GM12872 (cell line): ENCODE data around the gene SC5D.

Source experiments
- CTCF ChIP-seq: IDR thresholded peaks from 3 replicates; pipeline ENCODE4 v1.5.1; 2011; ENCODE audit warnings: low read depth, mild to moderate bottlenecking, low read length, moderate library complexity; ENCODE audit not compliant: insufficient read depth

Gene SC5D

GRCh38 chr11:121349790-121350189 is 57.2 kb downstream of the SC5D start:
- no peak for TF ChIP-seq CTCF

- no peak for TF ChIP-seq CTCF
Observed at GRCh38 chr11:121350314-121351082, 57.9 kb downstream of the SC5D start.

GRCh38 chr11:121351083-121351630 is 58.6 kb downstream of the SC5D start:
- TF ChIP-seq CTCF: no peak

- TF ChIP-seq CTCF: no peak
Observed at GRCh38 chr11:121352251-121352891, 59.8 kb downstream of the SC5D start.

GRCh38 chr11:121354192-121354591 is 61.6 kb downstream of the SC5D start:
- TF ChIP-seq CTCF: no peak

GRCh38 chr11:121356357-121356756 is 63.8 kb downstream of the SC5D start:
- TF ChIP-seq CTCF: no peak
